ENCODE data around the gene SLC29A1. TPM values are rescaled to one million over a fixed set of nuclear protein-coding genes. Genes with fewer than 3 reads are reported as not detected.
"Not testable (repeated sequence)": the region's sequence is repeated elsewhere in the genome, so short reads cannot be mapped to it uniquely, and the experiment has no call there.

SLC29A1 gene
- total RNA-seq, 4 donors from 2014 or later = 39.7 to 83.3 (median 55.8) TPM

GRCh38 chr6:44194326-44194725, 29.1 kb upstream of the SLC29A1 start:
- no peak for TF ChIP-seq CTCF (IDR thresholded peaks at IDR 0.05)
- TF ChIP-seq POLR2A (IDR thresholded peaks at IDR 0.05) = no peak
- WGBS, 2 donors = 84 to 91% methylated on average over 5 of the region's 5 CpGs
- Histone ChIP-seq H3K27me3 (no peaks in the 10 kb centered on the region), H3K27ac (no peak overlapping the region), H3K4me1 (no peaks in the 10 kb centered on the region), H3K36me3 (no peaks in the 10 kb centered on the region), H3K9me3 (no peaks in the 10 kb centered on the region), H3K4me3 (replicated peaks in 1 of 3) (no peak overlapping the region)
- intact Hi-C loops (cut with DNase I) = no loop called here
- DNase-seq = no peak

GRCh38 chr6:44196351-44196750, 27.0 kb upstream of the SLC29A1 start:
- 90 to 93% methylated on average over 11 of the region's 11 CpGs for WGBS, 2 donors
- H3K4me1 ChIP-seq; intact Hi-C loops (cut with DNase I); H3K36me3 ChIP-seq; H3K27me3 ChIP-seq; H3K9me3 ChIP-seq; DNase-seq; H3K27ac ChIP-seq; H3K4me3 ChIP-seq (replicated peaks in 1 of 3): not testable (repeated sequence)

- no peak for TF ChIP-seq POLR2A (IDR thresholded peaks at IDR 0.05)
- no peak for TF ChIP-seq CTCF (IDR thresholded peaks at IDR 0.05)
- intact Hi-C loops (cut with DNase I) = no loop called here
- no peaks in the 10 kb centered on the region for H3K36me3 ChIP-seq
- H3K27ac ChIP-seq = no peak overlapping the region
- H3K4me1 ChIP-seq = peaks cover 3 to 8% of the 10 kb centered on the region in 2 donors
- H3K4me3 ChIP-seq (replicated peaks in 1 of 3) = no peak overlapping the region
- no peaks in the 10 kb centered on the region for H3K9me3 ChIP-seq
- no peak for DNase-seq
- 88 to 93% methylated on average over 3 of the region's 3 CpGs for WGBS, 2 donors
- H3K27me3 ChIP-seq = no peaks in the 10 kb centered on the region
Measured at GRCh38 chr6:44198684-44199083, 24.7 kb upstream of the SLC29A1 start.

GRCh38 chr6:44199883-44200282, 23.5 kb upstream of the SLC29A1 start:
- Histone ChIP-seq H3K9me3 (no peaks in the 10 kb centered on the region), H3K4me3 (replicated peaks in 1 of 3) (no peak overlapping the region), H3K36me3 (no peaks in the 10 kb centered on the region), H3K27me3 (no peaks in the 10 kb centered on the region), H3K27ac (no peak overlapping the region), H3K4me1 (peaks cover 3 to 8% of the 10 kb centered on the region in 2 donors)
- intact Hi-C loops (cut with DNase I) = no loop called here
- TF ChIP-seq CTCF (IDR thresholded peaks at IDR 0.05) (no peak), POLR2A (IDR thresholded peaks at IDR 0.05) (no peak)
- DNase-seq = no peak
- 95 to 96% methylated on average over 4 of the region's 4 CpGs for WGBS, 2 donors

- Histone ChIP-seq H3K36me3 (no peaks in the 10 kb centered on the region), H3K27ac (no peak overlapping the region), H3K27me3 (no peaks in the 10 kb centered on the region), H3K4me1 (peaks cover 3 to 8% of the 10 kb centered on the region in 2 donors), H3K4me3 (replicated peaks in 1 of 3) (no peak overlapping the region), H3K9me3 (no peaks in the 10 kb centered on the region)
- 68 to 83% methylated on average over 2 to 3 of the region's 3 CpGs for WGBS, 2 donors
- no peak for DNase-seq
- intact Hi-C loops (cut with DNase I) = no loop called here
- TF ChIP-seq POLR2A (IDR thresholded peaks at IDR 0.05) (no peak), CTCF (IDR thresholded peaks at IDR 0.05) (no peak)
Measured at GRCh38 chr6:44201200-44201599, 22.2 kb upstream of the SLC29A1 start.
